ENCODE data around the gene PELI1.

GRCh38 chr2:64119369-64119768 is 24.9 kb downstream of the PELI1 start:
- TF ChIP-seq CTCF (IDR thresholded peaks at IDR 0.05): no peak
- no peak for TF ChIP-seq POLR2A (IDR thresholded peaks at IDR 0.05)

Data from body of pancreas (tissue), 4 donors.